PC-3 (cell line): ENCODE data around the gene EXOC4.

Experiments used
- EZH2phosphoT487 ChIP-seq: fragments of 300-600 bp; sonication (generic); IDR thresholded peaks from 2 replicates; pipeline ENCODE4 v1.6.1; 2018; ENCODE audit warnings: mild to moderate bottlenecking, antibody characterized with exemption, low read length, borderline replicate concordance
- TF ChIP-seq, protein P1 (sequence below): fragments of 300-600 bp; sonication (generic); conservative IDR thresholded peaks from 2 replicates; pipeline ENCODE4 v1.5.1; 2017; ENCODE audit warnings: antibody characterized with exemption, low read depth, mild to moderate bottlenecking, low read length

DNA sequence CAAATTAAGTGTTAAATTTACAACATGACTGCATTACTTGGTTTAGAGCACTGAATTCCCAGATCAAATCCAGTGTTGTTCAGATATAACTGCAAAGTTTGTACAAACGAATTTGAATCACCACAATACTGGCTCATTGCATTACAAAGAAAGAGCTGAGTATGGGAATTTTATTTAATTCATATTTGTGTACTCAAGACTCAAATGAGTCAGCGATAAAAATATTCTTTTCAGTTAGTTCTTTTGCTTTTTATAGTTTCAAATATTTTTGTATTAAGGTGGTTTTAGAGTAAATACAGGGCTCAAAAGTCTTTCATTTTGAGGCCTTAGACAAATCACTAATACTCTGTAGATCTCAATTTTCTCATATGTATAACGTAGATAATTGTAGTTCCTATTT, 805.6 kb downstream of the EXOC4 start:
- no peak for TF ChIP-seq EZH2phosphoT487
- TF ChIP-seq, protein P1, sequence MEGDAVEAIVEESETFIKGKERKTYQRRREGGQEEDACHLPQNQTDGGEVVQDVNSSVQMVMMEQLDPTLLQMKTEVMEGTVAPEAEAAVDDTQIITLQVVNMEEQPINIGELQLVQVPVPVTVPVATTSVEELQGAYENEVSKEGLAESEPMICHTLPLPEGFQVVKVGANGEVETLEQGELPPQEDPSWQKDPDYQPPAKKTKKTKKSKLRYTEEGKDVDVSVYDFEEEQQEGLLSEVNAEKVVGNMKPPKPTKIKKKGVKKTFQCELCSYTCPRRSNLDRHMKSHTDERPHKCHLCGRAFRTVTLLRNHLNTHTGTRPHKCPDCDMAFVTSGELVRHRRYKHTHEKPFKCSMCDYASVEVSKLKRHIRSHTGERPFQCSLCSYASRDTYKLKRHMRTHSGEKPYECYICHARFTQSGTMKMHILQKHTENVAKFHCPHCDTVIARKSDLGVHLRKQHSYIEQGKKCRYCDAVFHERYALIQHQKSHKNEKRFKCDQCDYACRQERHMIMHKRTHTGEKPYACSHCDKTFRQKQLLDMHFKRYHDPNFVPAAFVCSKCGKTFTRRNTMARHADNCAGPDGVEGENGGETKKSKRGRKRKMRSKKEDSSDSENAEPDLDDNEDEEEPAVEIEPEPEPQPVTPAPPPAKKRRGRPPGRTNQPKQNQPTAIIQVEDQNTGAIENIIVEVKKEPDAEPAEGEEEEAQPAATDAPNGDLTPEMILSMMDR: no peak
